Upper lobe of left lung (tissue), 6 donors: ENCODE measurements around the gene SRBD1. TPM values are rescaled to one million over a fixed set of nuclear protein-coding genes. Genes with fewer than 3 reads are reported as not detected.

Experiments
- ATAC-seq, 2 donors: fragments of 200-7000 bp; cut with Tn5 transposase; one replicate each; pipeline ENCODE4 v1.9.1; 2022; ENCODE audit warnings: mild to moderate bottlenecking in 2 of 2, moderate library complexity in 2 of 2; ENCODE audit not compliant: low FRiP score in 2 of 2
- DNase-seq, 2 donors: peaks; one replicate each; pipeline ENCODE4 v3.0.0-alpha.2; 2019 to 2020
- H3K27ac ChIP-seq, 4 donors: fragments of 200-600 bp; sonication (generic); one replicate each; pipeline ENCODE4 v1.5.1; 2016 to 2019
- H3K27me3 ChIP-seq, 4 donors: fragments of 200-600 bp; sonication (generic); one replicate each; pipeline ENCODE4 v1.5.1; 2017 to 2019
- H3K36me3 ChIP-seq, 4 donors: fragments of 200-600 bp; sonication (generic); one replicate each; pipeline ENCODE4 v1.5.1; 2016 to 2019
- H3K4me1 ChIP-seq, 4 donors: fragments of 200-600 bp; sonication (generic); one replicate each; pipeline ENCODE4 v1.5.1; 2018 to 2019
- H3K4me3 ChIP-seq, 4 donors: fragments of 200-600 bp; sonication (generic); one replicate each; pipeline ENCODE4 v1.5.1; 2017 to 2019; ENCODE audit warnings: mild to moderate bottlenecking in 2 of 4, moderate library complexity in 1 of 4
- H3K9me3 ChIP-seq, 4 donors: fragments of 200-600 bp; sonication (generic); one replicate each; pipeline ENCODE4 v1.5.1; 2018 to 2019
- CTCF ChIP-seq, 6 experiments: fragments of 450-650 bp in 4 of 6; fragments of 200-600 bp in 2 of 6; sonication (generic) in 2 of 6; IDR thresholded peaks; one replicate each; pipeline ENCODE4 v1.5.1; 2016 to 2019; ENCODE audit warnings: antibody characterized with exemption in 6 of 6
- EP300 ChIP-seq, 4 donors: sonication (generic); formaldehyde crosslinking; IDR thresholded peaks; one replicate each; pipeline ENCODE4 v1.5.1; 2017; ENCODE audit warnings: antibody characterized with exemption in 4 of 4, control low read depth in 2 of 4
- POLR2A ChIP-seq, 4 donors: fragments of 450-650 bp; IDR thresholded peaks; one replicate each; pipeline ENCODE4 v1.5.1; 2016 to 2017; ENCODE audit warnings: antibody characterized with exemption in 4 of 4, mild to moderate bottlenecking in 2 of 4
- POLR2AphosphoS5 ChIP-seq, 2 donors: sonication (generic); formaldehyde crosslinking; IDR thresholded peaks; one replicate each; pipeline ENCODE4 v1.5.1; 2017; ENCODE audit warnings: antibody characterized with exemption in 2 of 2
- WGBS, 2 donors: methylation state at CpG; one replicate each; pipeline ENCODE4 v1.1.5; 2017 to 2018; 5-methylcytosine and 5-hydroxymethylcytosine counted together
- total RNA-seq, 6 donors: library from RNA; depleted of rRNA in 4 of 6; stranded (reverse); fragments of >200 nt in 4 of 6; gene quantifications; one replicate each; pipeline versions ENCODE4 v1.1.0 to v1.2.1, GENCODE V29; 2016 to 2021
- donor health status: DM: no; HTN: no; CAD: no; lungs with moderate emphysema.
- donor health status: DM: no; HTN: yes; CAD: no; lungs with severe emphysema.

The SRBD1 gene
- total RNA-seq, 6 donors from 2014 or later, result 16.4 to 38.3 (median 19.0) TPM

GRCh38 chr2:45542013-45542412, 69.1 kb downstream of the SRBD1 start:
- no peaks in the 10 kb centered on the region for H3K27me3 ChIP-seq
- H3K4me1 ChIP-seq, result no peaks in the 10 kb centered on the region
- no peak overlapping the region for H3K4me3 ChIP-seq
- peak in 1 of 2 donors; percentile 31 for DNase-seq
- H3K27ac ChIP-seq, result no peak overlapping the region
- ATAC-seq, result peak in 1 of 2 donors; percentile 55
- 94 to 97% methylated on average over 5 to 6 of the region's 6 CpGs for WGBS, 2 donors
- H3K9me3 ChIP-seq, result peaks cover 0 to 17% (median 10%) of the 10 kb centered on the region in 4 donors
- peaks cover 7 to 44% (median 36%) of the 10 kb centered on the region in 4 donors for H3K36me3 ChIP-seq
- TF ChIP-seq POLR2AphosphoS5 (IDR thresholded peaks at IDR 0.05) (no peak), POLR2A (IDR thresholded peaks at IDR 0.05) (no peak), CTCF (IDR thresholded peaks at IDR 0.05) (no peak), EP300 (IDR thresholded peaks at IDR 0.05) (no peak)

GRCh38 chr2:45541450-45541849, 69.6 kb downstream of the SRBD1 start:
- H3K27ac ChIP-seq, result no peak overlapping the region
- DNase-seq (no peak), ATAC-seq (no peak)
- H3K36me3 ChIP-seq, result peaks cover 7 to 39% (median 35%) of the 10 kb centered on the region in 4 donors
- 90% methylated on average over 2 of the region's 2 CpGs for WGBS, 2 donors
- TF ChIP-seq POLR2A (IDR thresholded peaks at IDR 0.05) (no peak), POLR2AphosphoS5 (IDR thresholded peaks at IDR 0.05) (no peak), CTCF (IDR thresholded peaks at IDR 0.05) (no peak), EP300 (IDR thresholded peaks at IDR 0.05) (no peak)
- H3K27me3 ChIP-seq, result no peaks in the 10 kb centered on the region
- peaks cover 0 to 17% (median 10%) of the 10 kb centered on the region in 4 donors for H3K9me3 ChIP-seq
- no peak overlapping the region for H3K4me3 ChIP-seq
- H3K4me1 ChIP-seq, result no peaks in the 10 kb centered on the region

GRCh38 chr2:45540942-45541341, 70.1 kb downstream of the SRBD1 start:
- no peaks in the 10 kb centered on the region for H3K27me3 ChIP-seq
- no peak overlapping the region for H3K27ac ChIP-seq
- 96 to 100% methylated on average over 3 to 8 of the region's 8 CpGs for WGBS, 2 donors
- no peak for TF ChIP-seq POLR2A (IDR thresholded peaks at IDR 0.05)
- no peak for TF ChIP-seq EP300 (IDR thresholded peaks at IDR 0.05)
- TF ChIP-seq POLR2AphosphoS5 (IDR thresholded peaks at IDR 0.05), result no peak
- H3K9me3 ChIP-seq, result peaks cover 0 to 17% (median 10%) of the 10 kb centered on the region in 4 donors
- peak in 1 of 2 donors; percentile 52 for DNase-seq
- H3K4me3 ChIP-seq, result no peak overlapping the region
- no peaks in the 10 kb centered on the region for H3K4me1 ChIP-seq
- H3K36me3 ChIP-seq, result peaks cover 7 to 34% (median 30%) of the 10 kb centered on the region in 4 donors
- peak in 1 of 2 donors; percentile 37 for ATAC-seq

GRCh38 chr2:45533771-45534170, 77.3 kb downstream of the SRBD1 start:
- 90 to 97% methylated on average over 1 of the region's 1 CpG for WGBS, 2 donors
- no peak overlapping the region for H3K27ac ChIP-seq
- TF ChIP-seq POLR2AphosphoS5 (IDR thresholded peaks at IDR 0.05), result no peak
- no peak for TF ChIP-seq CTCF (IDR thresholded peaks at IDR 0.05)
- no peak for TF ChIP-seq POLR2A (IDR thresholded peaks at IDR 0.05)
- no peak for TF ChIP-seq EP300 (IDR thresholded peaks at IDR 0.05)
- no peaks in the 10 kb centered on the region for H3K27me3 ChIP-seq
- H3K4me3 ChIP-seq, result no peak overlapping the region
- no peaks in the 10 kb centered on the region for H3K36me3 ChIP-seq
- DNase-seq (no peak), ATAC-seq (no peak)
- H3K4me1 ChIP-seq, result no peaks in the 10 kb centered on the region
- H3K9me3 ChIP-seq, result no peaks in the 10 kb centered on the region

- Histone ChIP-seq H3K36me3 (no peaks in the 10 kb centered on the region), H3K27me3 (no peaks in the 10 kb centered on the region), H3K27ac (no peak overlapping the region), H3K4me3 (no peak overlapping the region), H3K4me1 (no peaks in the 10 kb centered on the region), H3K9me3 (no peaks in the 10 kb centered on the region)
- no peak for TF ChIP-seq POLR2AphosphoS5 (IDR thresholded peaks at IDR 0.05)
- TF ChIP-seq CTCF (IDR thresholded peaks at IDR 0.05), result no peak
- no peak for TF ChIP-seq EP300 (IDR thresholded peaks at IDR 0.05)
- TF ChIP-seq POLR2A (IDR thresholded peaks at IDR 0.05), result no peak
- ATAC-seq (no peak), DNase-seq (no peak)
- 96 to 98% methylated on average over 3 of the region's 3 CpGs for WGBS, 2 donors
These were observed 78.9 kb downstream of the SRBD1 start for GRCh38 chr2:45532181-45532580.
